ENCODE results near the gene CSNK1A1. TPM values are rescaled to one million over a fixed set of nuclear protein-coding genes. Genes with fewer than 3 reads are reported as not detected.

Gene CSNK1A1
- total RNA-seq, 6 experiments from 2014 or later = 266 to 336 (median 310) TPM

- Mint-ChIP-seq H3K27ac (no peak overlapping the region), H3K36me3 (ENCODE audit: low read depth) (no peaks in the 10 kb centered on the region), H3K4me3 (no peak overlapping the region), H3K27me3 (ENCODE audit: insufficient read depth) (no peaks in the 10 kb centered on the region; the same call in 1 of the 2 replicates), H3K9me3 (no peaks in the 10 kb centered on the region), H3K4me1 (ENCODE audit: low read depth) (peaks cover 29% of the 10 kb centered on the region)
- no peak for TF ChIP-seq CTCF (IDR thresholded peaks at IDR 0.05)
- DNase-seq = no peak
Measured at GRCh38 chr5:149459891-149460290, 91.3 kb downstream of the CSNK1A1 start.

- no peak overlapping the region for H3K4me3 Mint-ChIP-seq
Measured at GRCh38 chr5:149457393-149457763, 93.9 kb downstream of the CSNK1A1 start.

GRCh38 chr5:149456597-149457392 is 94.4 kb downstream of the CSNK1A1 start:
- Mint-ChIP-seq H3K27ac (peak overlapping the region; percentile 89), H3K4me1 (ENCODE audit: low read depth) (peaks cover 47% of the 10 kb centered on the region), H3K9me3 (no peaks in the 10 kb centered on the region), H3K4me3 (no peak overlapping the region), H3K27me3 (ENCODE audit: insufficient read depth) (no peaks in the 10 kb centered on the region; the same call in 1 of the 2 replicates), H3K36me3 (ENCODE audit: low read depth) (no peaks in the 10 kb centered on the region)
- no peak for TF ChIP-seq CTCF (IDR thresholded peaks at IDR 0.05)
- DNase-seq = no peak

More at GRCh38 chr5:149457393-149457763, 93.9 kb downstream of the CSNK1A1 start:
- H3K9me3 Mint-ChIP-seq = no peaks in the 10 kb centered on the region
- H3K36me3 Mint-ChIP-seq (ENCODE audit: low read depth) = no peaks in the 10 kb centered on the region
- no peak for DNase-seq
- H3K4me1 Mint-ChIP-seq (ENCODE audit: low read depth) = peaks cover 41% of the 10 kb centered on the region
- H3K27me3 Mint-ChIP-seq (ENCODE audit: insufficient read depth) = no peaks in the 10 kb centered on the region; the same call in 1 of the 2 replicates
- no peak for TF ChIP-seq CTCF (IDR thresholded peaks at IDR 0.05)
- H3K27ac Mint-ChIP-seq = no peak overlapping the region

GRCh38 chr5:149455889-149456409 is 95.3 kb downstream of the CSNK1A1 start:
- Mint-ChIP-seq H3K9me3 (no peaks in the 10 kb centered on the region), H3K27ac (peak overlapping the region; percentile 89), H3K36me3 (ENCODE audit: low read depth) (no peaks in the 10 kb centered on the region), H3K27me3 (ENCODE audit: insufficient read depth) (no peaks in the 10 kb centered on the region; the same call in 1 of the 2 replicates), H3K4me3 (peak overlapping the region; percentile 42; the same call in 1 of the 2 replicates), H3K4me1 (ENCODE audit: low read depth) (peaks cover 55% of the 10 kb centered on the region)
- no peak for TF ChIP-seq CTCF (IDR thresholded peaks at IDR 0.05)
- DNase-seq = peak; percentile 60

- peak overlapping the region; percentile 65 for H3K4me3 Mint-ChIP-seq
- H3K27me3 Mint-ChIP-seq (ENCODE audit: insufficient read depth) = no peaks in the 10 kb centered on the region; the same call in 1 of the 2 replicates
- peaks cover 76% of the 10 kb centered on the region for H3K4me1 Mint-ChIP-seq (ENCODE audit: low read depth)
- H3K9me3 Mint-ChIP-seq = no peaks in the 10 kb centered on the region
- no peak for TF ChIP-seq CTCF (IDR thresholded peaks at IDR 0.05)
- peak overlapping the region; percentile 95 for H3K27ac Mint-ChIP-seq
- no peak for DNase-seq
- no peaks in the 10 kb centered on the region for H3K36me3 Mint-ChIP-seq (ENCODE audit: low read depth)
Measured at GRCh38 chr5:149453618-149454415, 97.4 kb downstream of the CSNK1A1 start.

All from HFFc6 (cell line).